Stomach (tissue), 4 donors: ENCODE results near the gene CCDC124.

ENCODE experiments used
- CTCF ChIP-seq, 7 experiments: fragments of 450-650 bp in 4 of 7; fragments of 200-600 bp in 3 of 7; sonication (generic) in 3 of 7; IDR thresholded peaks; one replicate each; pipeline ENCODE4 v1.5.1; 2016 to 2019; ENCODE audit warnings: antibody characterized with exemption in 7 of 7, control low read depth in 2 of 7, mild to moderate bottlenecking in 1 of 7
- EP300 ChIP-seq: sonication (generic); formaldehyde crosslinking; IDR thresholded peaks from one replicate; pipeline ENCODE4 v1.6.1; 2017; ENCODE audit warnings: antibody characterized with exemption
- POLR2A ChIP-seq, 4 donors: fragments of 450-650 bp; IDR thresholded peaks; one replicate each; pipeline ENCODE4 v1.6.1; 2016; ENCODE audit warnings: antibody characterized with exemption in 4 of 4, control low read depth in 2 of 4, mild to moderate bottlenecking in 1 of 4, moderate library complexity in 1 of 4
- POLR2AphosphoS5 ChIP-seq, 3 donors: sonication (generic); formaldehyde crosslinking; IDR thresholded peaks; one replicate each; pipeline ENCODE4 v1.6.1; 2016; ENCODE audit warnings: antibody characterized with exemption in 3 of 3

DNA sequence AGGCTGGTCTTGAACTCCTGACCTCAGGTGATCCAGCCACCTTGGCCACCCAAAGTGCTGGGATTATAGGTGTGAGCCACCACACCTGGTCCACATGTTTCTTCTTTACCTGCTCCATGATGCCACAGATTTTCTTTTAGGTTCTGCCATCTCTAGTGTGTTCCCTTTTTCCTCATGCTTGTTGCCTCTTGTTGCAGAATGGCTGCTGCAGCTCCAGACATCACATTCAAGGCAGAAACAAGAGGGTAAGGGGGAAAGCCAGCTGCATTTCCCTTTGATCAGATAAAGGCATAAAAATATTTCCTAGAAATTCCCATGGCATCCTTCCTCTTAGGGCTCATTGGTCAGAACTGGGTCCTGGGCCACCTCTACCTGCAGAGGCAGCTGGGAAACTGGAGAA lies 12.3 kb upstream of the CCDC124 start:
- TF ChIP-seq CTCF (IDR thresholded peaks at IDR 0.05) = no peak
- TF ChIP-seq POLR2A (IDR thresholded peaks at IDR 0.05) = no peak
- no peak for TF ChIP-seq POLR2AphosphoS5 (IDR thresholded peaks at IDR 0.05)
- no peak for TF ChIP-seq EP300
